ENCODE results near the gene N4BP2L2.

DNA sequence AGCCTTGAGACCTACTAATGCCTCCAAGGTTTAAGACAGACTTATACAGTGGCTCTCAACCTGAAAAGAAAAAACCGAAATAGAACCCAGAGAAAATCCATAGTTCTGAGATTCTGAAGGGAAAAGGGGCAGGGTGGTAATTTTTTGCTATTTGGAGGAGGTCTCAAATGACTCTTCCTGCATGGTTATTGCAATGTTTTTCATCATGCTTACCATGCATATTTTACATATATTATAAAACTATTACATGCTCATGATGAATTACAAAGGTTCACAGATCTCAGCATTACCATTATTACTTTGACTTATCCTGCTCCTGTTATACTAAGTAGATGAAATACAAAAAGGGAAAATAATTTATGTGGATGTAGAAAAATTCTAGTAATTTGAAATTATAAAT is 47.6 kb downstream of the N4BP2L2 start:
- TF ChIP-seq EZH2 (IDR thresholded peaks at IDR 0.05), result no peak
- TF ChIP-seq, protein P1, sequence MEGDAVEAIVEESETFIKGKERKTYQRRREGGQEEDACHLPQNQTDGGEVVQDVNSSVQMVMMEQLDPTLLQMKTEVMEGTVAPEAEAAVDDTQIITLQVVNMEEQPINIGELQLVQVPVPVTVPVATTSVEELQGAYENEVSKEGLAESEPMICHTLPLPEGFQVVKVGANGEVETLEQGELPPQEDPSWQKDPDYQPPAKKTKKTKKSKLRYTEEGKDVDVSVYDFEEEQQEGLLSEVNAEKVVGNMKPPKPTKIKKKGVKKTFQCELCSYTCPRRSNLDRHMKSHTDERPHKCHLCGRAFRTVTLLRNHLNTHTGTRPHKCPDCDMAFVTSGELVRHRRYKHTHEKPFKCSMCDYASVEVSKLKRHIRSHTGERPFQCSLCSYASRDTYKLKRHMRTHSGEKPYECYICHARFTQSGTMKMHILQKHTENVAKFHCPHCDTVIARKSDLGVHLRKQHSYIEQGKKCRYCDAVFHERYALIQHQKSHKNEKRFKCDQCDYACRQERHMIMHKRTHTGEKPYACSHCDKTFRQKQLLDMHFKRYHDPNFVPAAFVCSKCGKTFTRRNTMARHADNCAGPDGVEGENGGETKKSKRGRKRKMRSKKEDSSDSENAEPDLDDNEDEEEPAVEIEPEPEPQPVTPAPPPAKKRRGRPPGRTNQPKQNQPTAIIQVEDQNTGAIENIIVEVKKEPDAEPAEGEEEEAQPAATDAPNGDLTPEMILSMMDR (IDR thresholded peaks at IDR 0.05), result no peak
- TF ChIP-seq EZH2phosphoT487 (IDR thresholded peaks at IDR 0.05), result no peak

Measured in neural progenitor cell (in vitro differentiated cells).